CD14-positive monocyte (primary cell): ENCODE data around the gene KREMEN1. TPM values are rescaled to one million over a fixed set of nuclear protein-coding genes. Genes with fewer than 3 reads are reported as not detected.

Source experiments
- DNase-seq, 3 donors: peaks; one replicate each; pipeline ENCODE4 v3.0.0-alpha.2; 2011 to 2022
- H2AFZ ChIP-seq: 2 replicates; pipeline ENCODE4 v1.6.0; 2012; ENCODE audit warnings: mild to moderate bottlenecking, low read depth, low read length, inconsistent platforms; ENCODE audit not compliant: insufficient read depth, poor library complexity, severe bottlenecking
- H3K27ac ChIP-seq, 2 donors: 1 replicate in 1 of 2; 2 replicates in 1 of 2; pipeline ENCODE4 v1.5.1; 2012 to 2013; ENCODE audit warnings: low read length in 2 of 2, control low read depth in 1 of 2, inconsistent platforms in 1 of 2, low read depth in 1 of 2, mild to moderate bottlenecking in 1 of 2
- H3K27me3 ChIP-seq, 2 donors: one replicate each; pipeline versions ENCODE4 v1.6.0 to v1.6.1; 2011 to 2013; ENCODE audit warnings: low read length in 2 of 2; ENCODE audit not compliant: control insufficient read depth in 2 of 2, insufficient read depth in 2 of 2
- H3K36me3 ChIP-seq, 2 donors: replicated peaks in 1 of 2; 1 replicate in 1 of 2; 2 replicates in 1 of 2; pipeline versions ENCODE4 v1.5.1 to v1.6.1; 2012 to 2013; ENCODE audit warnings: low read length in 2 of 2, control low read depth in 1 of 2, inconsistent platforms in 1 of 2, mild to moderate bottlenecking in 1 of 2; ENCODE audit not compliant: insufficient read depth in 2 of 2, control insufficient read depth in 1 of 2
- H3K4me1 ChIP-seq, 2 donors: 1 replicate in 1 of 2; 2 replicates in 1 of 2; pipeline versions ENCODE4 v1.5.1 to v1.6.1; 2012 to 2013; ENCODE audit warnings: low read length in 2 of 2, control low read depth in 1 of 2, inconsistent platforms in 1 of 2, mild to moderate bottlenecking in 1 of 2, moderate library complexity in 1 of 2; ENCODE audit not compliant: insufficient read depth in 2 of 2, control insufficient read depth in 1 of 2
- H3K4me2 ChIP-seq: replicated peaks from 2 replicates; pipeline ENCODE3; 2012; ENCODE audit warnings: low read length, moderate library complexity, mild to moderate bottlenecking; ENCODE audit not compliant: poor library complexity, severe bottlenecking; ENCODE audit errors: extremely low read depth
- H3K4me3 ChIP-seq, 3 experiments: fragments of 200-600 bp in 1 of 3; sonication (generic) in 1 of 3; replicated peaks in 1 of 3; 1 replicate in 2 of 3; 2 replicates in 1 of 3; pipeline ENCODE4 v1.5.1; 2011 to 2013; ENCODE audit warnings: low read length in 3 of 3, mild to moderate bottlenecking in 3 of 3, control low read depth in 2 of 3, low read depth in 2 of 3, inconsistent platforms in 1 of 3, moderate library complexity in 1 of 3
- H3K79me2 ChIP-seq: 2 replicates; pipeline ENCODE4 v1.6.0; 2012; ENCODE audit warnings: mild to moderate bottlenecking, control low read depth, inconsistent platforms, low read length, moderate library complexity; ENCODE audit not compliant: insufficient read depth
- H3K9ac ChIP-seq: 2 replicates; pipeline ENCODE4 v1.6.0; 2017; ENCODE audit warnings: low read length, mild to moderate bottlenecking; ENCODE audit not compliant: insufficient read depth, poor library complexity, severe bottlenecking
- H3K9me3 ChIP-seq, 2 donors: replicated peaks in 1 of 2; 1 replicate in 1 of 2; 2 replicates in 1 of 2; pipeline versions ENCODE4 v1.5.1 to v1.6.1; 2012 to 2013; ENCODE audit warnings: low read length in 2 of 2, control low read depth in 1 of 2; ENCODE audit not compliant: control insufficient read depth in 1 of 2, insufficient read depth in 1 of 2
- H4K20me1 ChIP-seq: 2 replicates; pipeline ENCODE4 v1.6.0; 2012; ENCODE audit warnings: mild to moderate bottlenecking, low read length, control low read depth, moderate library complexity; ENCODE audit not compliant: insufficient read depth
- H3K27ac Mint-ChIP-seq, 7 donors: one replicate each; pipeline ENCODE4 v1.8.0; 2020; ENCODE audit warnings: mild to moderate bottlenecking in 7 of 7, mixed read lengths in 7 of 7, moderate library complexity in 6 of 7, inconsistent platforms in 2 of 7
- H3K27me3 Mint-ChIP-seq, 3 donors: one replicate each; pipeline ENCODE4 v1.8.0; 2021 to 2022; ENCODE audit warnings: low read depth in 3 of 3, mild to moderate bottlenecking in 3 of 3, mixed read lengths in 3 of 3, moderate library complexity in 3 of 3, inconsistent platforms in 1 of 3
- H3K36me3 Mint-ChIP-seq, 2 donors: one replicate each; pipeline ENCODE4 v1.8.0; 2020; ENCODE audit warnings: mixed read lengths in 2 of 2, inconsistent platforms in 1 of 2, mild to moderate bottlenecking in 1 of 2
- H3K4me1 Mint-ChIP-seq: one replicate; pipeline ENCODE4 v1.8.0; 2020; ENCODE audit warnings: mild to moderate bottlenecking, mixed read lengths
- H3K4me3 Mint-ChIP-seq, 2 donors: one replicate each; pipeline ENCODE4 v1.8.0; 2020; ENCODE audit warnings: mild to moderate bottlenecking in 2 of 2, mixed read lengths in 2 of 2, moderate library complexity in 1 of 2
- H3K9me3 Mint-ChIP-seq, 7 donors: one replicate each; pipeline ENCODE4 v1.8.0; 2020 to 2022; ENCODE audit warnings: mixed read lengths in 7 of 7, mild to moderate bottlenecking in 6 of 7, moderate library complexity in 6 of 7, inconsistent platforms in 2 of 7
- WGBS: methylation state at CpG from one replicate; pipeline ENCODE4 v1.1.5; 2013; ENCODE audit warnings: missing lambda C conversion rate; ENCODE audit not compliant: insufficient coverage; 5-methylcytosine and 5-hydroxymethylcytosine counted together
- intact Hi-C, 2 donors: fragments of 100-400 bp; cut with micrococcal nuclease; formaldehyde crosslinking; loops; one replicate each; pipeline versions ENCODE4 v1.15.0 to v1.15.1; 2023
- polyA plus RNA-seq, 3 donors: library from polyadenylated mRNA; depleted of rRNA in 1 of 3; unstranded in 2 of 3; stranded (reverse) in 1 of 3; fragments of 300-500 nt in 2 of 3; fragments of >200 nt in 1 of 3; fragmentation: Illumina TruSeq in 2 of 3; gene quantifications; 1 replicate in 2 of 3; 2 replicates in 1 of 3; pipeline ENCODE4 v1.2.3, GENCODE V29; 2012 to 2021
- TF ChIP-seq, protein P1 (sequence below): fragments of 200-600 bp; IDR thresholded peaks from one replicate; pipeline ENCODE4 v1.8.0; 2022; ENCODE audit warnings: antibody characterized with exemption, mild to moderate bottlenecking

KREMEN1 gene
- polyA plus RNA-seq, 3 donors: 0.47 to 1.6 (median 0.69) TPM

GRCh38 chr22:29112121-29112520 is 39.3 kb downstream of the KREMEN1 start:
- Histone ChIP-seq H3K4me2 (no peak overlapping the region), H3K9ac (no peak overlapping the region), H3K4me3 (no peak overlapping the region), H3K27me3 (no peaks in the 10 kb centered on the region), H3K79me2 (no peaks in the 10 kb centered on the region), H4K20me1 (no peaks in the 10 kb centered on the region), H3K4me1 (peaks cover 0 to 6% of the 10 kb centered on the region in 2 donors), H3K9me3 (no peaks in the 10 kb centered on the region), H3K36me3 (no peaks in the 10 kb centered on the region), H2AFZ (no peak overlapping the region), H3K27ac (no peak overlapping the region)
- intact Hi-C loops: no loop called here
- peaks cover 8% of the 10 kb centered on the region for H3K4me1 Mint-ChIP-seq
- no peak for DNase-seq
- H3K9me3 Mint-ChIP-seq: peaks cover 0 to 1% (median 0%) of the 10 kb centered on the region in 7 donors
- H3K4me3 Mint-ChIP-seq: no peak overlapping the region
- WGBS: 100% methylated on average over 1 of the region's 3 CpGs
- no peaks in the 10 kb centered on the region for H3K36me3 Mint-ChIP-seq
- H3K27me3 Mint-ChIP-seq: peaks cover 2 to 6% (median 3%) of the 10 kb centered on the region in 3 donors
- TF ChIP-seq, protein P1, sequence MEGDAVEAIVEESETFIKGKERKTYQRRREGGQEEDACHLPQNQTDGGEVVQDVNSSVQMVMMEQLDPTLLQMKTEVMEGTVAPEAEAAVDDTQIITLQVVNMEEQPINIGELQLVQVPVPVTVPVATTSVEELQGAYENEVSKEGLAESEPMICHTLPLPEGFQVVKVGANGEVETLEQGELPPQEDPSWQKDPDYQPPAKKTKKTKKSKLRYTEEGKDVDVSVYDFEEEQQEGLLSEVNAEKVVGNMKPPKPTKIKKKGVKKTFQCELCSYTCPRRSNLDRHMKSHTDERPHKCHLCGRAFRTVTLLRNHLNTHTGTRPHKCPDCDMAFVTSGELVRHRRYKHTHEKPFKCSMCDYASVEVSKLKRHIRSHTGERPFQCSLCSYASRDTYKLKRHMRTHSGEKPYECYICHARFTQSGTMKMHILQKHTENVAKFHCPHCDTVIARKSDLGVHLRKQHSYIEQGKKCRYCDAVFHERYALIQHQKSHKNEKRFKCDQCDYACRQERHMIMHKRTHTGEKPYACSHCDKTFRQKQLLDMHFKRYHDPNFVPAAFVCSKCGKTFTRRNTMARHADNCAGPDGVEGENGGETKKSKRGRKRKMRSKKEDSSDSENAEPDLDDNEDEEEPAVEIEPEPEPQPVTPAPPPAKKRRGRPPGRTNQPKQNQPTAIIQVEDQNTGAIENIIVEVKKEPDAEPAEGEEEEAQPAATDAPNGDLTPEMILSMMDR: no peak
- no peak overlapping the region for H3K27ac Mint-ChIP-seq

DNA sequence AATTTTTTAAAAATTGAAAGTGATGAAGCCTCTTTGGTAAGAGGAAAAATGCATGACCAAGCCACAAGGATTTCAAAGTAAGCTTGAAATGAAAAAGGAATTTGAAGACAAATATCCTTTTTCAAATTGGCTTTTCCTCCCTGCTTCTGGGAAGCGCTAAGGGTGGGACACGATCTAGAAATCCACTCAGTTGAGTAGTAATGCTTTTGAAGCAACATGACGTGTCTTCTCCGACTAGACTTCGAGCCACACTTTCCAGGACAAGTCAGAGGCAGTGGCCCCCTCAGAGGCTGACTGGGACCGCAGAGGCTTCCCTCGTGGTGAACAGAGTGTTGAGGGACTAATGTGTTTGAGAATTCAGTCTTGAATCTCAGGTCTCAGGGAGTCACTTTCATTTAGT is 39.8 kb downstream of the KREMEN1 start:
- Histone ChIP-seq H3K36me3 (no peaks in the 10 kb centered on the region), H3K27ac (no peak overlapping the region), H3K4me2 (no peak overlapping the region), H3K9ac (no peak overlapping the region), H2AFZ (no peak overlapping the region), H3K27me3 (no peaks in the 10 kb centered on the region), H3K79me2 (no peaks in the 10 kb centered on the region), H3K4me3 (no peak overlapping the region), H3K4me1 (peaks cover 4 to 12% of the 10 kb centered on the region in 2 donors), H3K9me3 (no peaks in the 10 kb centered on the region), H4K20me1 (no peaks in the 10 kb centered on the region)
- intact Hi-C loops: no loop called here
- TF ChIP-seq, protein P1: no peak
- Mint-ChIP-seq H3K27me3 (peaks cover 2 to 6% (median 3%) of the 10 kb centered on the region in 3 donors), H3K36me3 (no peaks in the 10 kb centered on the region), H3K27ac (no peak overlapping the region), H3K4me3 (no peak overlapping the region), H3K9me3 (peaks cover 0 to 1% (median 0%) of the 10 kb centered on the region in 7 donors), H3K4me1 (peaks cover 11% of the 10 kb centered on the region)
- DNase-seq: no peak
- 100% methylated on average over 5 of the region's 7 CpGs for WGBS
